OCI-LY3 (cell line): Measurements from ENCODE around the gene UBE2S.

Experiments
- CTCF ChIP-seq: fragments of 200-600, 300-600 bp; sonication (generic); IDR thresholded peaks from 2 replicates; pipeline ENCODE4 v1.5.1; 2014; ENCODE audit warnings: antibody characterized with exemption, low read length, low read depth
- EZH2phosphoT487 ChIP-seq: fragments of 200-600 bp; shearing (Covaris generic); IDR thresholded peaks from 2 replicates; pipeline ENCODE4 v1.6.1; 2018; ENCODE audit warnings: antibody characterized with exemption, mixed run types, low read depth

GRCh38 chr19:55365245-55365644 lies 42.3 kb downstream of the UBE2S start:
- TF ChIP-seq EZH2phosphoT487 = no peak
- no peak for TF ChIP-seq CTCF
